ENCODE measurements around the gene EPS8L1.
"Not testable (repeated sequence)": the region's sequence is repeated elsewhere in the genome, so short reads cannot be mapped to it uniquely, and the experiment has no call there.

Gene EPS8L1

DNA sequence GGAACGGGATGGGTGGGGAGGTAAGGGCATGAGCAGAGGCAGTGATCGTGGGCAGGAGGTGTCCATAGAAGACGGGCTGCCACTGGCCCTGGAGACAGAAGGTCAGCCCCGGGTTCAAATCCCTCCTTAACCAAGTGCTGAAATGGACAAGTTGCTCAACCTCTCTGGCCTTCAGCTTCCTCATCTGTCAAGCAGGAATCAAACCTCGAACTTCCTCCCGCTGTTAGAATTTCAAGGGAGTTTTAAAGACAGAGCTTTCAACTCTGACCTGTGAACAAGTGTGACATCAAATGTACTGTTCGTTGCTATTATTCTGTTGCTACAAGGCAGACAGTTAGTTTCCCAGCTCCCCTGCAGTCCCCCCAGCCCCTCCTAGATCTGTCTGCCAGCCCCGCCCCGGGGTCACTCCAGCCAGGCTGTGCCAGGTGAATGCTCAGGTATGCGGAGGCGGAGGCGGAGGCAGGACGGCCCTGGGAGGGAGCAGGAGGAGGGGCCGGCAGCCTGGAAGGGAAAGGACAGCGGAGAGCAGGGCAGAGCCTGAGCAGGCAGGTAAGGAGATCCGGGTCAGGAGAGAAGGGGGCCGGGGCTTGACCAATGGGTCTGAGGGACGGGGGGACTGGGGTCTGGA, at the start of gene EPS8L1:
TSS of gene EPS8L1 (plus strand) at position 499 of the 628 bp plus-strand sequence. CDS start 576 bp downstream, outside the sequence.
- no peak for FAIRE-seq

DNA sequence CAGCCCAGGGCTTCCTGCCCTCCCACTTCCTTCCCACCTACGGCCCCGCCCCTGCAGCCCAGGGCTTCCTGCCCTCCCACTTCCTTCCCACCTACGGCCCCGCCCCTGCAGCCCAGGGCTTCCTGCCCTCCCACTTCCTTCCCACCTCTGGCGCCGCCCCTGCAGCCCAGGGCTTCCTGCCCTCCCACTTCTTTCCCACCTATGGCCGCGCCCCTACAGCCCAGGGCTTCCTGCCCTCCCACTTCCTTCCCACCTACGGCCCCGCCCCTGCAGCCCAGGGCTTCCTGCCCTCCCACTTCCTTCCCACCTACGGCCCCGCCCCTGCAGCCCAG, 48.6 kb upstream of the EPS8L1 start:
- FAIRE-seq = not testable (repeated sequence)

GRCh38 chr19:55027472-55028337, 48.0 kb upstream of the EPS8L1 start:
- no peak for FAIRE-seq

DNA sequence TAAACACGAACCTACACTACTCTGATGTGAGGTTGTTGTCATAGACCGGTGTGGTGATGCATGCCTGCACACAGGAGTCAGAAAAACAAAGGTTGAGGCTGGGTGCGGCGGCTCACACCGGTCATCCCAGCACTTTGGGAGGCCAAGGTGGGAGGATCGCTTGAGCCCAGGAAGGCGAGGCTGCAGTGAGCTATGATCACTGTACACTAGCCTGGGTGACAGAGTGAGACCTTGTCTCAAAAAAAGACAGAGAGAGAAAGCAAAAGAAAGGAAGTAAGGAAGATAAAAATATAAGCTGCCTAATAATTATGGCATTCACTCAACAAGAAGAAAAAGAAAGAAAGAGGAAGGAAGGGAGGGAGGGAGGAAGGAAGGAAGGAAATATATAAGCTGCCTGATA, 46.9 kb upstream of the EPS8L1 start:
- no peak for FAIRE-seq

DNA sequence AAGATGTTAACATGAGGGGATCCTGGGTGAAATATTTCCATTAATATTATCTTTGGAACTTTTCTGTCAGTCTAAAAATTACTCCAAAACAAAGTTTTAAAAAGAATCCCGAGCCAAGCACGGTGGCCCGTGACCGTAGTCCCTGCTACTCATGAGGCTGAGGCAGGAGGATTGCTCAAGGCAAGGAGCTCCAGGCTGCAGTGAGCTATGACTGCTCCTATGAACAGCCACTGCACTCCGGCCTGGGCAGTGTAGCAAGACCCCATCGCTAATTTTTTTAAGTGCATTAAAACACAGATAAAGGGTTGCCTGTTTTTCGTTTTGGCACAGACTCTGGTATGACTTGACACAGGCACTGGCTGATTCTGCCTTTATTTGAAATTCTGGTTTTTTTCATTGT, 44.5 kb upstream of the EPS8L1 start:
- no peak for FAIRE-seq

DNA sequence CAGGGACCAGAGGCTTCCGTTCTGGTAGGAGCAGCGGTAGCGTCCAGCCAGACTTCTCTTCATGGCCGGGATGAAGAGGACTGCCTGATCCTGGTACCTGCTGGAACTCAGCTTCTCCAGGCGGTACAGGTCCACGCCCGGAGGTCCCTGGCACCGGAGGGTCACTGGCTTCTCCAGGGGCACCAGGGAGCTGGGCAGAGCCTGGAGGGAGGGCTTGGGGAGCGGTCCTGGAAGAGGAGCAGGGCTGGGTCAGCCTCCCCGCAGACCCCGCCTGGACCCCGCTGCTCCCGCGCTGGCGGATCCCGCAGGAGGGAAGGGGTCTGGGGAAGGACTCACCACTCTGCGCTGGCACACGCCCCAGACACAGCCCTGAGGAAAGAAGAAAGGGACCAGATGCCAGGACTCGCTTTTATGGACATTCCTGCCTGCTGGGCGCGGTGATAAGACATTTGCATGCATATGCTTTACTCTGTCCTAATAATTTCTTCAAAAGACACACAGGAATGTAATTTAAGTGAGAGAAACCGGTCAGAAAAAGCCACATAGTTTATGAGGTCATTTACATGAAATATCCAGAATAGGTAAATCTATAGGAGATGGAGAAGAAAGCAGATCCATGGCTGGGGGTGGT, 43.4 kb upstream of the EPS8L1 start:
- FAIRE-seq = no peak

- not testable (repeated sequence) for FAIRE-seq
Measured at GRCh38 chr19:55032976-55033643, 42.6 kb upstream of the EPS8L1 start.

DNA sequence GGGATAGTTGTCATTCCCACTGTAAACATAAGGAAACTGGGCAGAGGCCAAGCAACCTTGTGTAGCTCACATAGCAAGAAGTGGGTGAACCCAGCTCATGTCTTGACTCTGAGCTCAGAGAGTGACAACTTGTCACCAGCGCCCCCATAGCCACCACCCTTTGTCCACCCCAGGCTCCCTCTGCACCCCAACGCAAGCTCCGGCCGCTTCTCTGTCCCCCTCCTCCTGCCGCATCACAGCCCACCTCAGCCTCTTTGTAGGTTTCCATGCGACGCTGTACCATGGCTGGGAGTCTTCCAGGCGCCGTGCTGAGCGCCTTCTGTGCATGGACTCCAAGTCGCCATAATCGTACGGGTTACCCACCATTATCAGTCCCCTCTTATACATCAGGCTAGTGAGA, 40.9 kb upstream of the EPS8L1 start:
- no peak for FAIRE-seq

- no peak for FAIRE-seq
Measured at GRCh38 chr19:55036058-55036457, 39.6 kb upstream of the EPS8L1 start.

DNA sequence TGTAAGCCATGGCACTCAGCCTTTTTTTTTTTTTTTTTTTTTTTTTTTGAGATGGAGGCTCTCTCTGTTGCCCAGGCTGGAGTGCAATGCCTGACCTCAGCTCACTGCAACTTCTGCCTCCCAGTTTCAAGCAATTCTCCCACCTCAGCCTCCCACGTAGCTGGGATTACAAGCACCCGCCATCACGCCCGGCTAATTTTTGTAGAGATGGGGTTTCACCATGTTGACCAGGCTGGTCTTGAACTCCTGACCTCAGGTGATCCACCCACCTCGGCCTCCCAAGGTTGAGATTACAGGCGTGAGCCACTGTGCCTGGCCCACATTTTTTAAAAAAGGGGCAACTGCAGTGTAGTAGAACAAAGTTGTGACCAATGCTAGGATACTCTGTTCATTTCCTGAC, 38.1 kb upstream of the EPS8L1 start:
- not testable (repeated sequence) for FAIRE-seq

DNA sequence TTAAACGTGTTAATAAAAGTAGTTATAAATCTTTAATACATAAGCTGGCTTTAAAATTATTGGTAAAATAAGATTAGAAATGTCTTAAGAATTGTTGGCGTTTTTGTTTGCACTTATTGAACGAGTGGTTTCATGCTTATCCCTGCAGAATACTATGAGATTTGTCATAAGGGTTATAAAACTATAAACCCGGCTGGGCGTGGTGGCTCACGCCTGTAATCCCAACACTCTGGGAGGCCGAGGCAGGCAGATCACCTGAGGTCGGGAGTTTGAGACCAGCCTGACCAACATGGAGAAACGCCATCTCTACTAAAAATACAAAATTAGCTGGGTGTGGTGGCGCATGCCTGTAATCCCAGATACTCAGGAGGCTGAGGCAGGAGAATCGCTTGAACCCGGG, 35.0 kb upstream of the EPS8L1 start:
- not testable (repeated sequence) for FAIRE-seq

- no peak for FAIRE-seq
Measured at GRCh38 chr19:55041244-55041626, 34.4 kb upstream of the EPS8L1 start.

DNA sequence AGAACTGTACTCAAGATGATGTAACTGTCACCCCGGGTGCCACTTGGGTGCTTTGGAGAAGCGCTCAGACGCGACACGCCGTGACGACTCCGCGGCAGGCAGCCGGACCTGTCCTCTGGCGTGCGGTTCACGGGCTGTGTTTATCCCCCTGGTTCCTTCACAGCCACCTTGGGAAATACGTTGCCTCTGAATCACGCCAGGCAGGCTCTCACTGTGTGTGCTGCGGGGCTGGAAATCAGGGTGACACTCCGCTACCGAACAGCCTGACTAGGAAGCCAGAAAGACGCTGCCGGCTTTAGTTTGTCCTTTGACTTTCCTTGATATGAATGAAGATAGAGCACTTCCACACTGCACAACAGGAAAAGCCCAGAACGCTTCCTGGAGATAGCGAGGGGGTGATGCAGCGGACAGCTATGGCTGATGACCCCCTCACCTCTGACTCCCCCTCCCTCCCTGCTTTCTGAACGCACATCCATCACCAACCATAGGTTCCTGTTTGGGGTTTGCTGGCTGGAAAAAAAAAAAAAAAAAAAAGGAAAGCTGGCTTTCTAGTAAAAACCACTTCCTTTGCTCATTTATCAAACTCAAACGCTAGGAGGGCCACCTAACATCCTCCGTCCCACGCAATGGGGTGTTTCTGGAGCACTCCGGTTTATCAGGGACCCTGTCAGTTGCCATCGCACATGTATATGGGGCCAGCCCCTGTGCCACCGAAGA, 33.9 kb upstream of the EPS8L1 start:
- FAIRE-seq = no peak

DNA sequence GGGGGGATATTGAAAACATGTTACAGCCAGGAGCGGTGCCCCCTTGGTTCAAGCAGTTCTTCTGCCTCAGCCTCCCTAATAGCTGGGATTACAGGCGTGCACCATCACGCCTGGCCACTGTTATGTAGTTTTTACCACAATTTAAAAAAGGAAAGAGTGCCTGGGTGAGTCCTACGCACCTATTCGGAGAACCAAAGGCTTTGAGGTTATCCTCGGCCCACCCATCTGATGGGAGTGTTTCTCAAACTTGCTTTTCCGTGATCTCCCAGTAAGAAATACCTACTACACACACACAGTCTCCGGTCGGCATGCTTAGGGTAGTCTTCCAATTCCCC, 33.4 kb upstream of the EPS8L1 start:
- no peak for FAIRE-seq

GRCh38 chr19:55042688-55043087, 33.0 kb upstream of the EPS8L1 start:
- FAIRE-seq = no peak

DNA sequence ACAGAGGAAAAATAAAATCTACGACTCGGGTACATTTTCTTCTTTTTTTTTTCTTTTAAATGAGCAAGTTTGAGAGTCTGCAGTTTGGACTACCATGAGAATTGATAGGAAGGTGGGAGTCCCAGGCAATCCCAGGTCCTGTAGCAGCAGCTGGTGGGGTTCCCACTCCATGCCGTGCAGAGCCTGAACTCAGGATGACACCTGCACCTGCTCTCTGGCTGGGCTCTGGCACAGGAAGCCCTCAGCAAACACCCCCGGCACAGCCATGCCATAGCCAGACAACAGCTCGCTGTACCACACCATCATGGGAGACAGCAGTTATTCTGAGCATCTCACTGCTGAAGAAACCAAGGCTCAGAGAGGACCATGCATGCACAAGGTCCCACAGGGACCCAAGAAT, 31.4 kb upstream of the EPS8L1 start:
- FAIRE-seq = no peak

DNA sequence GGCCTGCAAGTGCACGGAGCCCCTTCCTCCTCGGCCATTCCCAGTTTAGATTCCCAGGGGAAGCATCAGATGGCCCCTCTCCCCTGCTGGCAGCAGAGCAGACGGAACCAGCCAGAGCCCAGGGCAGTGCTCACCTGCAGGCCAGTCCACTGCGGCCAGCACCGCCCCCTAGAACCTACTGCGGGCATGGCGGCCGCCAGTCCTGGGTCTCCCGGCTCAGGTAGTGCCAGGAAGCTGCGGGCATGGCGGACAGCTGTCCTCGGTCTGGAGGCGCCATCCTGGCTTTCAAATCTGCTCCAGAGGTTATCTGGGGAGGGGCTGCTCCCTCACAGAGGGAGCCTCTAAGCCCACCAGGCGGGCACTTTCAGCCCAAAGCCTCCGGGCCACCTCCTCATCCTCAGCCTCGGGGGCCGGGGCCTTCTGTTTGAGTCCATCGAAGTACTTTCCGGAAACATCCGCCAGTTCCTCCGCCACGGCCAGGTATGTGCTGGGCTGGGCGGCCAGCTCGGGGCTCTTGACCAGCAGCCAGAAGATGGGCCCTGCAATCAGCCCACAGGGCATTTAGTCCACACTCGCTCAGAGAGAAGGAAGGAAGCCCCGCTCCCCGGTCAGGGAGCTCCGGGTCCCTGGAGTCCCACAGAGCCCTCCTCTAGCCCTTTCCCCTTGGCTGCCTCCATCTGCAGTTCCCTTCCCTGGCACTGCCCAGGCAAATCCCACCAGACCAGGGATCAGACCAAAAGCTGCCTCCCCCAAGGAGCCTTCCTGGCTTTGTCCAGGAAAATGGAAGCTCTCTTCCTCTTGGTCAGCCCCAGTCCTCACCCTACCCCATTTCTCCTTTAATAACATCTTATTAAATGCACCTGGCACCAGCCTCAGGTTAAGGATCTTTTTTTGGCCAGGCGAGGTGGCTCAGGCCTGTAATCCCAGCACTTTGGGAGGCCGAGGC, 30.6 kb upstream of the EPS8L1 start:
- no peak for FAIRE-seq

- no peak for FAIRE-seq
Measured at GRCh38 chr19:55046975-55047622, 28.6 kb upstream of the EPS8L1 start.

- no peak for FAIRE-seq
Measured at GRCh38 chr19:55047951-55048350, 27.7 kb upstream of the EPS8L1 start.

- FAIRE-seq = no peak
Measured at GRCh38 chr19:55048446-55048845, 27.2 kb upstream of the EPS8L1 start.
